GM18868 (cell line): ENCODE measurements around the gene TGFB1I1.
"Not testable (repeated sequence)": the region's sequence is repeated elsewhere in the genome, so short reads cannot be mapped to it uniquely, and the experiment has no call there.

Source experiments
- ATAC-seq: cut with Tn5 transposase; IDR thresholded peaks from one replicate; pipeline ENCODE4 v1.9.1; 2021; ENCODE audit warnings: mild to moderate bottlenecking, moderate library complexity; ENCODE audit not compliant: unreplicated experiment

Gene TGFB1I1

GRCh38 chr16:31508706-31509195 is 36.8 kb downstream of the TGFB1I1 start:
- ATAC-seq = no peak

DNA sequence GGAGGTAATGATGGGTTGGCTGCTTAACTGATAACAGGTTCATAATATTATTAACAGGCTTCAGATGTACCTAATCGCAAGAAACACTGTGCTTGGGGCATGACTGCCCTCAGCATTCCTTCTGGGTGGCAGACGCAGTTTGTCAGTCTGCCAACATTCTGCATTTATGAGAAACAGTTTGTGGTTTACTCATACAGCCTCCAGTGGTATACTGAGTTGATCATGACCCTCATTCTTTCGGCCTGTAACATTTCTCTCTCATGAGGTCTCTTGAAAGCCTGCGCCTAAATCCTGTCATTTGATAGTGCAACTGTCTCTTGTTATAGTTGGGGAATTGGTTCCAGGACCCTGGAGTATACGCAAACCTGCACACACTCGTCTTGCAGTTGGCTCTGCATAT is 41.2 kb downstream of the TGFB1I1 start:
- no peak for ATAC-seq

DNA sequence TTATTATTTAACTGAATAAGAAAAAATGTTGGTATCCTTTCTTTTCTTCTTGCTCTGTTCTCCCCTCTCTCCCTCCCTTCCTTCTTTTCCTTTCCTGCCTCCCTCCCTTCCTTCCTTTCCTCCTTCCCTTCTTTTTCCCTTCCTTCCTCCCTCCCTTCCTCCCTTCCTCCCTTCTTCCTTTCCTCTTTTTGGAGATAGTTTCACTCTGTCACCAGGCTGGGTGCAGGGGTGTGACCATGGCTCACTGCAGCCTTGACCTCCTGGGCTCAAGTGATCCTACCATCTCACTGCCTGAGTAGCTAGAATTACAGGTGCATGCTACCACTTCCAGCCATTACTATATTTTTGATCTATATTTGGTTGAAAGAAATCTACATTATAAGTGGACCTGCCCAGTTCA is 41.9 kb downstream of the TGFB1I1 start:
- ATAC-seq = no peak

DNA sequence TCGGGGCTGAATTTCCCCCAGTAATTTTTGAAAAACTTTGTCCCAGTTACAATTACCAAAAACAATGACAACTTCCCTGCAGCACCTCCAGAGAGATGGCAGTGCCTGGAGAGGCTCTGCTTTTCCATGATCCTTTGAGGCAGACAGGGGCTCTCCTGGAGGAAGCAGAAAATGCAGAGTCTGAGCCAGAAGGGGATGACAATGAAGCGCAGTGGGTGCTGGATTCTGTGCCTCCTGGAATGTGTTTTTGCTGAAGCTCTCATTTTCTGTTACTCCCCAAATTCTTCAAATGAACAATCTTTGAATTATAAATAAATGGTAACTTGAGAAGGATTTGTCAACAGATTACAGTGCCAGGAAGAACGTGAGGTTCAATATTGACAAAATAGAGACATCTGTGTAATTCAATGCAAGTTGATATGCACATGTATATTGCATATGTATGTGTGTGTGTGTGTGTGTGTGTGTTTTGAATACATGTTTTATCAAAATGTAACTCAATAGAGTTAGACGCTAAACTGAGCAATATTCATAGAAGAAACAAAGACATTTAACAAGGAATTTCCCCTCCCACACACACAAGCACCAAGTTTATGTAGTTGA is 45.9 kb downstream of the TGFB1I1 start:
- no peak for ATAC-seq

DNA sequence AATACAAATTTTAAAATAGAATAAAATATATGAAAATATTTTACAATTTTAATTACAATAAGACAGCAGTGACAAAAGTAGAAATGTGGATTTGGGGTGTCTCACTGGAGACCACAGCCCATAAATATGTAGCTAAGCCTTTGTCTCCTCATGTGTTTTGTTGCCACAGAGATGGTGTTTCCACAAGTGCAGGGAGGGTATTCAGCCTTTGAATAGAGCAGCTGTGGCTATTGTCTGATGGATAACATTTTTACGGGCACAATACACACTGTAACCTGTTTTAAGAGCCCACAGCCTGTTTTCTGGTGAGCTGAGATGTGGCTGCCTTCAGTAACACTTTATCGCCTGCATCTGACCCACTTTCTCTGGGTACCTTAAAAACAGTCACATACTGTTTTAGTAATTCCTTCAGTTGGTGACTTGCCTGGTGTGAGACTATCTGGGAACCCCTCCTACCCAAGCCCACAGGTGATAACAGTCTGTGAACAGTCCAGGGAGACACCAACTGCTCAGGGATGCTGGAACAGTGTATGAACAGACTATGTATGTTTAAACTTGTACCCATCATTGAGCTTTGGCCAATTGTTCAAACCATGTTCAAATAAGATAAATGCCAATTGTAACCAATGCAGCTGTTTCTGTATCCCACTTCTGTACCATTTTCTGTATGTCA is 47.9 kb downstream of the TGFB1I1 start:
- no peak for ATAC-seq

DNA sequence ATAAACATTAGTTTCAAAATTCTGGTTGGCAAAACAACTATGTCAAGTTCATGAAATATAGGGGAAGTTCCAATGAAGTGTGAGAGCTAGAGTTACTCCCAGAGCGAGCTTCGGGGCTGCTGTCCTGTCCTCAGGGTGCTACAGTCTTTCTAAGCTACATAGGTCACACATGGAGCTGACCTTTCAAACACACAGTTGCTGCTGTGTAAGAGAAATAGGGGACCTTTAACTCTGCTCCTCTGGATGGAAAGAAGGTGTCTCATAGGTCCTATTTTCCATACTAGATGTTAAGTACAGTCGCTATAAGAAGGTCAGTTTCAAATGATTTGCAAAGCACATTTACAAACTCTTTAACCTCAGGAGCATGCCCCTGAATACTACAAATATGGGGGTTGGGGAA is 49.4 kb downstream of the TGFB1I1 start:
- no peak for ATAC-seq

DNA sequence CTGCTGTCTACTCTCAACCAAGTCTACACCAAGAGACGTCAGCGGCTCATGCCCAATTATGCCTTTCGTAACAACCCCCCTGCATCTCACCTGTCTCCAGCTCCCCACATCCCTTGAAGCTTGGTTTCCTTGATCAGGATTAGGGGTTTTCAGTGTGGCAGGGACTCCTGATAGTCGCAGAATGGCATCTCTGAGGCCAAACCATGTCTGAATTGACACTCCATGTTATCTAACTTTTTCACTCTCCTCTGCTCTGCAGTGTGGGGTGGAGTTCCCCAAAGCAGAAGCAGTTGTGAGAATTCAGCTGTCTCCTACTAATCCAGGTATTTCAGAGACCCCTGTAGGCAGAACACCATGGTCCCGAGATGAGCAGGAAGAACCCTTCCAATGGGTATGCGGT is 50.1 kb downstream of the TGFB1I1 start:
- ATAC-seq = no peak

DNA sequence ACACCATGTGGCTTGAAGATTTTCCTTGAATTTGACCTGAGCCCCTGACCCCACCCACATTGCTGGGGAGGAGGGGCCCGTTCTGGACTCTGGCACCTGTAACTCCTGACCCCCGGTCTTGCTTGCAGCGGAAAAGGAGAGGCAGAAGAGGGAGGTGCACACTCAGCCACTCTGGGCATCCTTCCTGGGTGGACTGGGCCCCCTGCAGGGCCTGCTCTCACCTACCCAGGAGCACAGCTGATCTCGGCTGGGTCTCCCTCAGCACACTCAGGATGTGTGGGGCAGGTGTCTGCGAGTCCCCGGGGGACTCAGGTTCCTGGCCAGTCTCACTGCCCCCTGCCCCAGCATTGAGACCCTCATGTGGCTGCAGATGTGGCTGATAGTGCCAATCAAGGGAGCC is 51.8 kb downstream of the TGFB1I1 start:
- not testable (repeated sequence) for ATAC-seq

GRCh38 chr16:31525113-31525512 is 53.2 kb downstream of the TGFB1I1 start:
- no peak for ATAC-seq
